Measurements from ENCODE around the gene ACTL6B. TPM values are rescaled to one million over a fixed set of nuclear protein-coding genes. Genes with fewer than 3 reads are reported as not detected.

ACTL6B gene
- polyA plus RNA-seq, 1 of the 3 experiments (the other 2 are of a cell fraction) = 0.67 TPM

DNA sequence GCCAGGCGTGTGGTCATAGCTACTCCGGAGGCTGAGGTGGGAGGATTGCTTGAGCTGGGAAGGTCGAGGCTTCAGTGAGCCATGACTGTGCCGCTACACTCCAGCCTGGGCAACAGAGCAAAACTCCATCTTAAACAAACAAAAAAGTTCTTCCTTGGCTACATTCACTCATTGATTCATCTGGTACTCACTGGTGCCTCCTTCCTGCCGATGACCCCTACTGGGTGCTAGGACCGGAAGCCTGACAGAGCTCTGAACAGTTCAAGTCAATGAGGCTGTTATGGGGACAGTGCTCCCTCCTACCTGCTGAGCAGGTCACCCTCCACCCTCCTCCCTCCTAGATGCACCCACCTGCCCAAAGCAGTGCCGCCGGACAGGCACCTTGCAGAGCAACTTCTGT lies 49.1 kb downstream of the ACTL6B start:
- Histone ChIP-seq H3K4me3 (ENCODE audit: low read depth in 2 of 2, low read length in 1 of 2) (no peak overlapping the region), H3K9me3 (no peaks in the 10 kb centered on the region), H3K27ac (ENCODE audit: low read depth in 2 of 2, low read length in 1 of 2) (no peak overlapping the region), H3K4me1 (ENCODE audit: control insufficient read depth in 1 of 2, insufficient read depth in 2 of 2, low read depth in 1 of 2, low read length in 1 of 2) (peaks cover 2 to 6% of the 10 kb centered on the region in 2 experiments; a peak in 1 of 4 replicates), H3K9me2 (no peaks in the 10 kb centered on the region), H3K9ac (no peak overlapping the region), H2AFZ (ENCODE audit: low read depth) (no peak overlapping the region), H4K20me1 (ENCODE audit: insufficient read depth) (no peaks in the 10 kb centered on the region), H3K79me2 (ENCODE audit: insufficient read depth) (peaks cover 16% of the 10 kb centered on the region), H3K36me3 (replicated peaks in 1 of 2; ENCODE audit: control insufficient read depth in 1 of 2, insufficient read depth in 2 of 2, low read length in 1 of 2) (peaks cover 27 to 32% of the 10 kb centered on the region in 2 experiments), H3K4me2 (no peak overlapping the region), H3K27me3 (ENCODE audit: insufficient read depth) (no peaks in the 10 kb centered on the region), H3F3A (replicated peaks; ENCODE audit: insufficient read depth) (peaks cover 63% of the 10 kb centered on the region)
- POLR2A ChIA-PET = interaction anchor here (0.5 to 0.6 kb wide), 2 partner anchors 21 to 64 kb away, joined by 3 read pairs; partner anchors contain the start of gene FBXO24
- TF ChIP-seq, protein P1, sequence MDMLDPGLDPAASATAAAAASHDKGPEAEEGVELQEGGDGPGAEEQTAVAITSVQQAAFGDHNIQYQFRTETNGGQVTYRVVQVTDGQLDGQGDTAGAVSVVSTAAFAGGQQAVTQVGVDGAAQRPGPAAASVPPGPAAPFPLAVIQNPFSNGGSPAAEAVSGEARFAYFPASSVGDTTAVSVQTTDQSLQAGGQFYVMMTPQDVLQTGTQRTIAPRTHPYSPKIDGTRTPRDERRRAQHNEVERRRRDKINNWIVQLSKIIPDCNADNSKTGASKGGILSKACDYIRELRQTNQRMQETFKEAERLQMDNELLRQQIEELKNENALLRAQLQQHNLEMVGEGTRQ (IDR thresholded peaks at IDR 0.05; ENCODE audit: borderline replicate concordance, low read depth, low read length) = no peak
- no peak for DNase-seq
- CTCF ChIA-PET = interaction anchor here (0.9 to 5.0 kb wide), 5 partner anchors 26 to 84 kb away, joined by 3 to 38 read pairs (median 4); no protein-coding TSS in a partner anchor
- WGBS (ENCODE audit: low lambda C conversion rate) = 90% methylated on average over 8 of the region's 8 CpGs

DNA sequence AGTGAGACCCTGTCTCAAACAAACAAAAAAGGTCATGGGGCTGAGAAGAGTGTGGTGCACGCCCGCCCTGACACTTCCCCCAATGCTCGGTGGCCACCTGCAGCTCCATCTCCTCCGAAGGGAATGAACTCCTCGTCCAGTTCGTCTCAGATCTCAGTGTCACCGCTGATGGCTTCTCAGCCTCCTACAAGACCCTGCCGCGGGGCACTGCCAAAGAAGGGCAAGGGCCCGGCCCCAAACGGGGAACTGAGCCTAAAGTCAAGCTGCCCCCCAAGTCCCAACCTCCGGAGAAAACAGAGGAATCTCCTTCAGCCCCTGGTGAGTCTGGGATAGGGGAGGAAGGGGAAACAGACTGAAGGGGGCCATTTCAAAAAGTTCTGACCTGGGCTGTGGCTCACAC lies 49.9 kb downstream of the ACTL6B start:
- no peaks in the 10 kb centered on the region for H3K9me3 ChIP-seq
- peaks cover 18% of the 10 kb centered on the region for H3K79me2 ChIP-seq (ENCODE audit: insufficient read depth)
- H3K27me3 ChIP-seq (ENCODE audit: insufficient read depth) = no peaks in the 10 kb centered on the region
- CTCF ChIA-PET = interaction anchor here (0.6 to 5.4 kb wide), 9 partner anchors 20 to 478 kb away, joined by 3 to 62 read pairs (median 4); partner anchors contain the start of genes FBXO24 and LRCH4
- TF ChIP-seq EZH2phosphoT487 (IDR thresholded peaks at IDR 0.05; ENCODE audit: borderline replicate concordance, low read depth) (no peak), EP300 (IDR thresholded peaks at IDR 0.05; ENCODE audit: borderline replicate concordance in 1 of 2, low read depth in 1 of 2, low read length in 1 of 2) (no peak), POLR2AphosphoS5 (IDR thresholded peaks at IDR 0.05; ENCODE audit: low read depth, low read length) (no peak; the same call in 1 of the 2 replicates), FOXM1 (IDR thresholded peaks at IDR 0.05; ENCODE audit: low read depth) (no peak)
- H3K9me2 ChIP-seq = no peaks in the 10 kb centered on the region
- 94% methylated on average over 12 of the region's 12 CpGs for WGBS (ENCODE audit: low lambda C conversion rate)
- peaks cover 27 to 32% of the 10 kb centered on the region in 2 experiments for H3K36me3 ChIP-seq (replicated peaks in 1 of 2; ENCODE audit: control insufficient read depth in 1 of 2, insufficient read depth in 2 of 2, low read length in 1 of 2)
- H3K4me1 ChIP-seq (ENCODE audit: control insufficient read depth in 1 of 2, insufficient read depth in 2 of 2, low read depth in 1 of 2, low read length in 1 of 2) = peaks cover 10 to 11% of the 10 kb centered on the region in 2 experiments; a peak in 3 of 4 replicates
- POLR2A ChIA-PET = interaction anchor here (0.5 to 1.5 kb wide), 2 partner anchors 50 to 163 kb away, joined by 3 to 4 read pairs; partner anchors contain the start of gene ACTL6B
- no peaks in the 10 kb centered on the region for H4K20me1 ChIP-seq (ENCODE audit: insufficient read depth)
- H3K4me3 ChIP-seq (ENCODE audit: low read depth in 2 of 2, low read length in 1 of 2) = no peak overlapping the region
- DNase-seq = no peak
- no peak overlapping the region for H3K9ac ChIP-seq
- H2AFZ ChIP-seq (ENCODE audit: low read depth) = no peak overlapping the region
- H3K27ac ChIP-seq (ENCODE audit: low read depth in 2 of 2, low read length in 1 of 2) = no peak overlapping the region
- H3F3A ChIP-seq (replicated peaks; ENCODE audit: insufficient read depth) = peaks cover 60% of the 10 kb centered on the region
- no peak overlapping the region for H3K4me2 ChIP-seq

DNA sequence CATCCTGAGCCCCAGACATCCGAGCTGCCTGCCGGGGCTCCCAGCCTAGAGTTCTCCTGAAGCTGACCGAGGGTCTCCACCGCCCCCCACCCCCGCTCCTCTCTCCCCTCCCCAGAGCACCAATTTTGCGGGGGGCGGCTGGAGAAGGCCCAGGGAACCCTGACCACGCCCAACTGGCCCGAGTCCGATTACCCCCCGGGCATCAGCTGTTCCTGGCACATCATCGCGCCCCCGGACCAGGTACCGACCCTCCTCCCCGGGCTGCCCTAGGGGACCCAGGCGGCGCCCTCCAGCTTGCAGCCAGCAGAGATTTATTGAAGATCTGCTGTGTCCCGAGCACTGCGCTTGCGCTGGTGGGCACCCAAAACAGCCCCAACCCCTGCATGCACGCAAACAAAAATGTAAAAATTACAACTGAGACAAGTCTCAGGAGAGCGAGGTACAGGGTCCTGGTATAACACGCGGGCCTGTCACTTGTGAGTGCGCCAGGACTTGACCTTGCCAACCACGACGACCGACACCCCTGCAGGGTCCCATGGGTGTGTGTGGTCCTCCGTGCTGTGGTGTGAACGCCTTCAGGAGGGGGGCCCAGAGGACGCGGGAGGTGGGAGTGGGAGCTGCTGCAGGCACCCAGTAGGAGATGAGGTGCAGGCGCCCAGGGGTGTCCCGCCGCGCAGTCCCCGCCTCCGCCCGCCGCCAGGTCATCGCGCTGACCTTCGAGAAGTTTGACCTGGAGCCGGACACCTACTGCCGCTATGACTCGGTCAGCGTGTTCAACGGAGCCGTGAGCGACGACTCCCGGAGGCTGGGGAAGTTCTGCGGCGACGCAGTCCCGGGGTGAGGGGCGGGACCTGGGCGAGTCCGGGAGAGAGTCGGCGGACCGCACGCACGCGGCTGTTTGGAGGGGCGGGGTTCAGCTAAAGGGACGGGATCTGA lies 51.0 kb downstream of the ACTL6B start:
- 78% methylated on average over 66 of the region's 68 CpGs for WGBS (ENCODE audit: low lambda C conversion rate)
- H3K4me3 ChIP-seq (ENCODE audit: low read depth in 2 of 2, low read length in 1 of 2) = peak overlapping the region; percentile 62 to 67
- peak overlapping the region; percentile 37 to 77; a peak in 3 of 4 replicates for H3K27ac ChIP-seq (ENCODE audit: low read depth in 2 of 2, low read length in 1 of 2)
- no peaks in the 10 kb centered on the region for H4K20me1 ChIP-seq (ENCODE audit: insufficient read depth)
- DNase-seq = no peak
- CTCF ChIA-PET = interaction anchor here (0.6 to 5.4 kb wide), 14 partner anchors 10 to 140 kb away, joined by 3 to 62 read pairs (median 4); partner anchors contain the start of genes ACTL6B, FBXO24 and LRCH4
- H3K4me2 ChIP-seq = peak overlapping the region; percentile 97
- H3K4me1 ChIP-seq (ENCODE audit: control insufficient read depth in 1 of 2, insufficient read depth in 2 of 2, low read depth in 1 of 2, low read length in 1 of 2) = peaks cover 10 to 20% of the 10 kb centered on the region in 2 experiments; a peak in 3 of 4 replicates
- peaks cover 27 to 32% of the 10 kb centered on the region in 2 experiments for H3K36me3 ChIP-seq (replicated peaks in 1 of 2; ENCODE audit: control insufficient read depth in 1 of 2, insufficient read depth in 2 of 2, low read length in 1 of 2)
- peaks cover 18% of the 10 kb centered on the region for H3K79me2 ChIP-seq (ENCODE audit: insufficient read depth)
- H3K9ac ChIP-seq = 0 out of 2 replicates have a peak overlapping the region, but pooled peaks have one; percentile 39
- no peak overlapping the region; the same call in 1 of the 2 replicates for H2AFZ ChIP-seq (ENCODE audit: low read depth)
- H3K27me3 ChIP-seq (ENCODE audit: insufficient read depth) = no peaks in the 10 kb centered on the region
- H3K9me3 ChIP-seq = no peaks in the 10 kb centered on the region
- POLR2A ChIA-PET = interaction anchor here (1.5 to 3.7 kb wide), 3 partner anchors 16 to 68 kb away, joined by 4 to 16 read pairs (median 5); partner anchors contain the start of genes ACTL6B and GNB2
- peaks cover 49% of the 10 kb centered on the region for H3F3A ChIP-seq (replicated peaks; ENCODE audit: insufficient read depth)
- H3K9me2 ChIP-seq = no peaks in the 10 kb centered on the region
- TF ChIP-seq, protein P2, sequence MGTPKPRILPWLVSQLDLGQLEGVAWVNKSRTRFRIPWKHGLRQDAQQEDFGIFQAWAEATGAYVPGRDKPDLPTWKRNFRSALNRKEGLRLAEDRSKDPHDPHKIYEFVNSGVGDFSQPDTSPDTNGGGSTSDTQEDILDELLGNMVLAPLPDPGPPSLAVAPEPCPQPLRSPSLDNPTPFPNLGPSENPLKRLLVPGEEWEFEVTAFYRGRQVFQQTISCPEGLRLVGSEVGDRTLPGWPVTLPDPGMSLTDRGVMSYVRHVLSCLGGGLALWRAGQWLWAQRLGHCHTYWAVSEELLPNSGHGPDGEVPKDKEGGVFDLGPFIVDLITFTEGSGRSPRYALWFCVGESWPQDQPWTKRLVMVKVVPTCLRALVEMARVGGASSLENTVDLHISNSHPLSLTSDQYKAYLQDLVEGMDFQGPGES (IDR thresholded peaks at IDR 0.05; ENCODE audit: low read depth, low read length) = no peak
- TF ChIP-seq CHD2 (IDR thresholded peaks at IDR 0.05; ENCODE audit: low read length, partially characterized antibody) = no peak
- TF ChIP-seq GABPA (IDR thresholded peaks at IDR 0.05; ENCODE audit: low read depth) = no peak
- TF ChIP-seq, protein P3, sequence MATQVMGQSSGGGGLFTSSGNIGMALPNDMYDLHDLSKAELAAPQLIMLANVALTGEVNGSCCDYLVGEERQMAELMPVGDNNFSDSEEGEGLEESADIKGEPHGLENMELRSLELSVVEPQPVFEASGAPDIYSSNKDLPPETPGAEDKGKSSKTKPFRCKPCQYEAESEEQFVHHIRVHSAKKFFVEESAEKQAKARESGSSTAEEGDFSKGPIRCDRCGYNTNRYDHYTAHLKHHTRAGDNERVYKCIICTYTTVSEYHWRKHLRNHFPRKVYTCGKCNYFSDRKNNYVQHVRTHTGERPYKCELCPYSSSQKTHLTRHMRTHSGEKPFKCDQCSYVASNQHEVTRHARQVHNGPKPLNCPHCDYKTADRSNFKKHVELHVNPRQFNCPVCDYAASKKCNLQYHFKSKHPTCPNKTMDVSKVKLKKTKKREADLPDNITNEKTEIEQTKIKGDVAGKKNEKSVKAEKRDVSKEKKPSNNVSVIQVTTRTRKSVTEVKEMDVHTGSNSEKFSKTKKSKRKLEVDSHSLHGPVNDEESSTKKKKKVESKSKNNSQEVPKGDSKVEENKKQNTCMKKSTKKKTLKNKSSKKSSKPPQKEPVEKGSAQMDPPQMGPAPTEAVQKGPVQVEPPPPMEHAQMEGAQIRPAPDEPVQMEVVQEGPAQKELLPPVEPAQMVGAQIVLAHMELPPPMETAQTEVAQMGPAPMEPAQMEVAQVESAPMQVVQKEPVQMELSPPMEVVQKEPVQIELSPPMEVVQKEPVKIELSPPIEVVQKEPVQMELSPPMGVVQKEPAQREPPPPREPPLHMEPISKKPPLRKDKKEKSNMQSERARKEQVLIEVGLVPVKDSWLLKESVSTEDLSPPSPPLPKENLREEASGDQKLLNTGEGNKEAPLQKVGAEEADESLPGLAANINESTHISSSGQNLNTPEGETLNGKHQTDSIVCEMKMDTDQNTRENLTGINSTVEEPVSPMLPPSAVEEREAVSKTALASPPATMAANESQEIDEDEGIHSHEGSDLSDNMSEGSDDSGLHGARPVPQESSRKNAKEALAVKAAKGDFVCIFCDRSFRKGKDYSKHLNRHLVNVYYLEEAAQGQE (IDR thresholded peaks at IDR 0.05; ENCODE audit: low read depth, low read length) = no peak
- TF ChIP-seq, protein P4, sequence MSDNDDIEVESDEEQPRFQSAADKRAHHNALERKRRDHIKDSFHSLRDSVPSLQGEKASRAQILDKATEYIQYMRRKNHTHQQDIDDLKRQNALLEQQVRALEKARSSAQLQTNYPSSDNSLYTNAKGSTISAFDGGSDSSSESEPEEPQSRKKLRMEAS (IDR thresholded peaks at IDR 0.05; ENCODE audit: low read depth) = no peak
- no peak for TF ChIP-seq ELF1 (IDR thresholded peaks at IDR 0.05)
- TF ChIP-seq YY1 (IDR thresholded peaks at IDR 0.05; ENCODE audit: low read depth) = no peak
